Endometrium (tissue), 2 donors: Measurements from ENCODE around the gene RNASE4.
"Not testable (repeated sequence)": the region's sequence is repeated elsewhere in the genome, so short reads cannot be mapped to it uniquely, and the experiment has no call there.

Experiments used
- FAIRE-seq: peaks from 2 replicates; lab custom pipeline; 2012; peaks lifted over from hg19 to GRCh38; lab: Jason Lieb, UNC
- donor health status: control.
- donor health status: control.

The RNASE4 gene, protein sequence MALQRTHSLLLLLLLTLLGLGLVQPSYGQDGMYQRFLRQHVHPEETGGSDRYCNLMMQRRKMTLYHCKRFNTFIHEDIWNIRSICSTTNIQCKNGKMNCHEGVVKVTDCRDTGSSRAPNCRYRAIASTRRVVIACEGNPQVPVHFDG

DNA sequence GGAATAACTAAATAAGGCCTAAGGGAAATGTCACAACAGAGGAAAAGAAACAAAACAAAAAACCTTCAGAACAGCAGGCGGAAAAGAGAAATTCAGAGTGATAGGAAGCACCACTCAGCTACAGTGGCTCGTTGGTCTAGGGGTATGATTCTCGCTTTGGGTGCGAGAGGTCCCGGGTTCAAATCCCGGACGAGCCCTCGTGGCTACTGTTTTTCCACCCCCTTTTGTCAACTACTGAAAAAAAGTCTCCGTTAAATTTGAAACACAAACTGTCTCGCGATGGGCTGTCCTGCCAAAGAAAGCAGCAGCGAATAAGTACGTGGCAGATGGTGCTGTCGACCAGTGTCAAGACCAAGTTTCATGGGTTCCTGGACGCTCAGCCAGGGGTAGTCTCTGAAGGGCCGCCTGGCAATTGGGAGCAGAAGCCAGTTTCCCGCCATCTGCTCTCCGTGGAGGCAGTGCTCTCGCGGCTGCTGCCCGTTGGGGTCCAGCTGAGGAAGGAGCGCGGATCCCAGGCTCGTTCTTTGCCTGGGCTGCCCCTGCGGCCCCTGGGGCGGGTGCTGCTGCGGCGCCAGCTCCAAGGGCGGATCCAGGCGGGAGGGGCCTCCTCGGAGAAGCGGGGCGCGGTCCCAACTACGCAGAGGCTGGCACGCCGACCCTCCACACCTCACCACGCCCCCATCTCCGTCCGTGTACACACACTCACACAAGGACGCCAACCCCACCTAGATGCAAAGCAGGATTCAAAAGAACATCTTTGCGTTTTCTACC, at the start of gene RNASE4:
Gene RNASE4 (plus strand): TSS at position 670 of the 771 bp plus-strand sequence. CDS start 14,812 bp downstream, outside the sequence.
- no peak for FAIRE-seq

DNA sequence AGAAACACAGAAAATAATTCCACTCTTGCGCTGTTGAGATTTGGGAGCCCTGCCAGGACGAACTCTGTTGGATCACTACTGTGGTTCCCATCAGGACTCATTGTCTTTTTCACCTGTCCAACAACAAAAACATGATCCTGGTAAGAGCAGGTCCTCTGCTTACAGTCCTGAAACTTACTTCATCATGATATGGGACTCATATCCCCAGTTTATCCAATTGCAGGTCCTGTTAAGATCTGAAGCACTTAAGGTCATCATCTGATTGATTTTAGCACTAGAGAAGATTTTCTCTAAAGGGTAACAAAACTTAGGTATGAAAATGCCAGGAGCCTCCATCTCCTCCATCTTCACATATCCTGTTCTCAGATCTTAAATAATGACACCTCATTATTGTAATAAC, 42.8 kb upstream of the RNASE4 start, which contains the start of gene OR6S1:
Gene OR6S1 (minus strand): TSS at position 101 of the 400 bp plus-strand sequence. CDS start 0 bp downstream, at position 101.
- no peak for FAIRE-seq

DNA sequence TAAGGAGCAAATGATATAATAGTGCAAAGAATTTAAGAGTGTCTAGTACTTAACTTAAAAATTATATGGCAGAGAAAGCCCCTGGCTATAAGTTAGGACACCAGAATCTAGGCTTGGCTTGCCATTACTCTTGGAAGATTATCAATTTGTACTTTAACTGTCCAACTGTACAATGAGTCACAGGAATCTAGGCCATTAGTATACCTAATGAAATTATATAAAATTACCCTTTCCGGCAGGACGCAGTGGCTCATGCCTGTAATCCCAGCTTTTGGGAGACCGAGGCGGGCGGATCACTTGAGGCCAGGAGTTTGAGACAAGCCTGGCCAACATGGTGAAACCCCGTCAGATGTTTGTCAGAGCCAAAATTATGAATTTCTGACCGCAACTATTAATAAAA, 42.2 kb upstream of the RNASE4 start:
- FAIRE-seq = no peak

DNA sequence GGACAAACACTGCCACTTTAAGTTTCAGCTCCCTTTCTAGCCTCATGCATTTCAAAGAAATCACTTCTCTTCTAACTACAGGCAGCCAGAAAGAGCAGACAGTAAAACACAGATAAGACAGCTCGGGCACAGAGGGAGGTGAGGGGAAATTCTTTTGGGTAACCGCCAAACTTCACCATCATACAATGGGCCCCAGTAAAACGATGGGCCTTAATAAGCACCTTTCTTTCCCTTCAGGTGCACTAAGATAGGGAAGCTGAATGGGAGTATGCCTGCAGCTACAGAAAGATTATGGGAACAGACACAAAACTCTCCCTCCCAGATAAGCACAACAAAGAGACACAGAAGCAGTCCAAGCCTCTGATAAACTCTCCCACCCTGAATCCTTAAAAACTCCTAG, 41.6 kb upstream of the RNASE4 start:
- FAIRE-seq = not testable (repeated sequence)

DNA sequence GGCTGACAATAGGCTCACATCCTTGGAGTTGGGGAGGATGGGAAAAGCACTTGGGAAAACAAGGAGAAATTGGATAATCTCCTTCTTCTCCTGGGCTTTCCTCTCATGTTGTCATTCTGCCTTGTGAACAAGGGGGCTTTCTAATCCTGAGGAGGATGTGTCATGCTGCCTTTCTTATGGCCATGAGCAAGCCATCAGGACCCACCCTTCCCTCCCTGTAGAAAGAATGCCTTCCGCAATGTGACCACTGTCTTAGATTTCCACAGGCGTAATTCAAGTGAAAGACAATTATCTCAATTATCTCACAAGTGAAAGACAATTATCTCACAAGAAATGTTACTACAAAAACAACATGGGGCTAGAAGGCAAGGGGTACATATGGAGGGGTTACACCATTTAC, 39.8 kb upstream of the RNASE4 start:
- no peak for FAIRE-seq

DNA sequence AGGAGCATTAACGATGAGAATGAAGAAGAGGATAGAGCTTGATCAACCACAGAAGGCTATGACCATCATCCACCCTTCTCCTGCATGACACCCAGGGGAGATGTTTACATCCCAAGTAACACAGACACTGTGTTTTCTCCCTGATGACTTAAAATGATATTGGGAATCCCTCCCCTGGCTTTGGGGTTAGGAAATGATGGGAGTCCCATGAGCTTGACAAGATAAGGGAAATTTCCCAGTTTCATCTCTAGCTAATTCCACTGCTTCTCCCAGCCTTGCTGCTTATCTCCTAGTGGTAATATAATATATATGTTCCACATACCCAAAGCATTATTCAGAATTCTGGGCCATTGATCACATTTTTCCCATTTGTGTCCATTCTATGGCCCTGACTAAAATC, 38.9 kb upstream of the RNASE4 start:
- no peak for FAIRE-seq

DNA sequence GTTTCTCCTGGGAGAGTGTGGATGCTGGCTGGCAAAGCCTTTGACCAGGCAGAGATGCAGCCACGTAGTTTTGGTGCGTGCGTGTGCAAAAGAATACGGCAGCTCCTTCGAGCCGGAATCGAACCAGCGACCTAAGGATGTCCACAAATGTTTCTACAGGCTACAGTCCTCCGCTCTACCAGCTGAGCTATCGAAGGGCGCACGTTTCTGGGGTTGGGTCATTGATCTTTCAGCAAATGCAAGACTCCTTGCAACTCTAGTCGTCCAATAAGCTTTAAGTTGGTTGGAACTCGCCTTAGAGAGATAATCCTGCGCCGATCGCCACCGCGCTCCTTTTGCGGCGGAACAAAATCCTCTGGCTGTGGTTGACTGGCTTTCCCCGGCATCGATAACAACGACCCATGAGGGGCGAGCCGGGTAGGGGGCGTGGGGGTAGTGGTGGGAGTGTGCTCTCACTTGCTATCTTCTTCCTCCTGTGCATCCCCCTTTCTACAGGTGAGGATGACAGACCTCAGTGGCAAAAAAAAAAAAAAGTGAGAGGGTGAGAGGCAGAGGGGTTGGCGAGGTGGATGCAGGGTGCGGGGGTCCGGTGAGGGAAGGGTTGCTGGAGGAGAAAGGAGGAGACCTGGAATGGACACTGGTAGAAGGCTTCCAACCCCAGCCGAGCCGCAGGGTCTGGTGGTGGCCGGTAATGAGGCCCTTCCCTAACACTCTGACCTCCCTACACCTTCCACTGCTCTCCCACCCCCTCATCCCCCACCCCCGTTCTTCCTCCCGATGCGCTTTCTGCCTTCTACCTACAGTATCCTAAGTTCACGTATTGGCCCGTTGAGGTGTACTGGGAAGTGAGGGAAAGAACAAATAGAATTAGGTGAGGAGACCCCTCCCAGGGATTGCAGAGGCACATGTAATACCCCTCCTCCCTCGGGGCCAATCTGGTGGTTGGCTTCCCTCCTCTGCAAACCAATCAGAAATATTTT, 31.1 kb upstream of the RNASE4 start:
- FAIRE-seq = no peak

DNA sequence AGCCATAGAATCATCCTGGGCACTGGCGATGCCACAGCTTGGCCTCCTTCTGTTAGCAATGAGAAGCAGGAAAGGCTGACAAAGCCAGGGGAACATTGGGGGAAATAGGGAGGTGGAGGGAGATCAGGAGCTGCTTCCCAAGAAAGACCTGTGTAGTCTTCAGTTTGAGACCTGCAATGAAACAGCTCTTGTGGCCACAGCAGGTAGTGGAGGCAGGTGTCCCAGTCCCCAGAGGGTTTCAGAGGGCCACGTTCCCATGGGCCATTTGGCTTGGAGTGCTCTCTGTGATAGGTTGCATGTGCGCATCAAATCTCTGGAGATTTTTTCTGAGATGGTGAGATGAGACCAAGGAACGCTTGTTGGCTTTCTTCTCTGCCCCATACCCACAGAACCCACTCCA, 28.5 kb upstream of the RNASE4 start:
- no peak for FAIRE-seq

DNA sequence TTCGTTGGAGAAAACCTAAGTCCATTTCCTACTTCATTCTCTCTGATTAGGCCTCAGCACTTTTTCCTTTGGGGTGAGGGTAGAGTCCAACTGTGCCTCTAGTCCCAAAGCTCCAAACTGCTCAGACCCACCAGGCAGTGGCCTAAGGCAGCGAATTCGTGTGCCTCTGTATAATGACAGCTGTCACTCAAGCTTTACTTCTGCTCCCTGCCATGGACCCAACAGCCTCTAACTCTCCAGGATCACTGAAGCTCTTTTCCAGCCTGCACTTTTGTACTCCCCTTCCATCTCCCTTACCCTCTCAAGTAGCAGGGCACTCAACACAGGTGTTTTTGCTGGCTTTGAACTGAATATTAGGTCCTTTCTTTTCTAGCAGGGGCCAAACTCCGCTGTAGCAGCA, 28.1 kb upstream of the RNASE4 start:
- no peak for FAIRE-seq

DNA sequence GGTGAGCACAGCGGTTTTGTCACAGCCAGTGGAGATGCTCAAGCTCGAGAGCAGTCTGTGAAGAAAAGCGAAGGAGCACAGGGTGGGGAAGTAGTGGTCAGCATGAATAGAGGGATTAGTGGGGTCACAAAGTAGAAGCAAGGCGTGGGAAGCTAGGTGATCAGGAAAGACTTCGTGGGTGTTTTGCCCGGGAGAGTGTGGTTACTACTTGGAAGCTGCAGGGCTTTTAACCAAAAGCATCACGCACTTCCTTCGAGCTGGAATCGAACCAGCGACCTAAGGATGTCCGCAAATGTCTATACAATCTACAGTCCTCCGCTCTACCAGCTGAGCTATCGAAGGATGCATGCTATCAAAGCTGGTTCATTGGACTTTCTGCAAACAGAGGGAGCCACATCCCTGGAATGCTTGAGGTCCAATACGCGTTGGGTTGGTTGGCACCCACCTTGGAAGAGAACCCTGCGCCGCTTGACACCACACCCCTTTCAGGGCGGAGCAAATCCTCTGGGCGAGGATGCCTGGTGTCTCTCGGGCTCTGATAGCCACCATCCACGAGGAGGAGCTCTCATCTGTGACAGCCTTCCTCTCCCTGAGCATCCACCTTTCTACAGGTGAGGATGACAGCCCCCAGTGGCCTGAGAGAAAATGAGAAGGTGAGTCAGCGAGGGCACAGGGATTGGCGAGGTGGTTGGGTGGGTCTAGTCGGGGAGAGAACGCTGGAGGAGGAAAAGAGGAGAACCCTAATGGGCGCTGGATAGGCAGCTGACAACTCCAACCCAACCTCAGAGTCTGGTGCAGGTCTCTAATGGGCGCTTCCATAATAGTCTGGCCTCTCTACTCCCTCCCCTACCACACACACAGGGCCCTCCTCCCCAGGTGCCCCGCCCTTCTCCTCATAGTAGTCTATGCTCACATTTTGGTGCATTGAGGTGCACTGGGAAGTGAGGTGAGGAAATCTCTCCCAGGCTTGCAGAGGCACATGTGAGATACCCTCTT, 26.8 kb upstream of the RNASE4 start:
- no peak for FAIRE-seq

DNA sequence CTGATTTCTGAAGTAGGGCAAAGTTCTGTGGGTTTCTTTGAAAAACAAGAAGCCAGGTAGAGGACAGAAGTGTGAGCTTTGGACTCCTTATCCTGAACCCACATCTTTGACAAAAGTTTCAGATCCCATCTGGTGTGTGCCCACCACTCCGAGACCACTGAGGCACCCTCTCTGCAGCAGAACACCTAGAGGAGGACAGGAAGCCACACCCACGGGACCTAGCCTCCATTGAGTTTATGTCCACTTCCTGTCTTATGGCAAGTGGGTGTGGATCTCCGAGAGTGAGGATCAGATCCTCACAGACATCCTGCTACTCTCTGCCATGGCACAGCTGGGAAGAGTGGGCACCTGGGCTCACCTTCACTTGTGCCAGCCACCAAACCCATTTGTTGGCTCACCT, 26.1 kb upstream of the RNASE4 start:
- no peak for FAIRE-seq

DNA sequence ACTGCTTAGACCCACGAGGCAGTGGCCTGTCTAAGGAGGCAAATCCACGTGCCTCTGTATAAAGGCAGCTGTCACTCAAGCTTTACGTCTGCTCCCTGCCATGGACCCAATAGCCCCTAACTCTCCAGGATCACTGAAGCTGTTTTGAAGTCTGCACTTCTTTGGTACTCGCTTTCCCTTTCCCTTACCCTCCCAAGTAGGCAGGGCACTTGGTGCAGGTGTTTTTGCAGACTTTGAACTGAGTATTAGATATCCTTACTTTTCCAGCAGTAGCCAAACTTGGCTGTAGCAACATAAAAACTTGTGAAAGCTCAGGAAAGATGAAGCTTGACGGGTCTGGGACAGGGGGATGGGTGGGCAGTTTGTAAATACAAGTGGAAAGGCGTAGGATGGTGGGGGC, 25.0 kb upstream of the RNASE4 start:
- FAIRE-seq = no peak

DNA sequence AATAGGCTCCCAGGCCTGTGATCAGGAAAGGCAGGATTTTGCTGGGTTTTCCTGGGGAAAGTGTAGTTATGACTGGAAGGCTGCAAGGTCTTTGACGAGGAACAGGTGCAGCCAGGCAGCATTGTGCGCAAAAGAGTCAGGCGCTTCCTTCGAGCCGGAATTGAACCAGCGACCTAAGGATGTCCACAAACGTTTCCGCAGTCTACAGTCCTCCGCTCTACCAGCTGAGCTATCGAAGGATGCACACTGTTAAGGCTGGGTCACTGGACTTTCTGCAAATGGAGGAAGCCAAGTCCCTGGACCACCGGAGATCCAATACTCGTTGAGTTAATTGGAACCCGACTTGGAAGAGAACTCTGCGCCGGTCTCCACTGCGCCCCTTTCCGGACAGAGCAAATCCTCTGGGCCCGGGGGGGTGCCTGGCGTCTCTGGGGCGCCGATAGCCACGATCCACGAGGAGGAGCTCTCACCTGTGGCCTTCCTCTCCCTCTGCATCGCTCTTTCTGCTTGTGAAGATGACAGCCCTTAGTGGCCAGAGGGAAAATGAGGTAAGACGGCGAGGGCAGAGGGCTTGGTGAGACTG, 24.5 kb upstream of the RNASE4 start:
- no peak for FAIRE-seq

DNA sequence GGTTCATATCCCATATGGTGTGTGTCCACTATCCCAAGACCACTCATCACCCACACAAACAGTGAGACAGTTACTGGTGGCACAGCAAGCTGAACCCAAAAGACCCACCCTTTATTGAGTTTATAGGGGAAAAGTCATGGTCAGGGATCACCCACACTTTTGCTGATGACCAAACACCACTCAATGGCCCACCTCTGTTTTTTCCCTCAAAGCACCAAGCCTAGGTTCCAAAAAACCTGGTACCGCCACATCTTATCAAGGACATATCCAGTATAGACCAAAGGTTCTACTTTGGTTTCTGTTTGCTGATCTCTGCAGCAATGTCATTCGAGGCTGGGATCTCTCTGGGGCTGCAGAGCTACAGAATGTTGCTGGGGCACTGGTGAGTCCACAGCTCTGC, 23.2 kb upstream of the RNASE4 start:
- no peak for FAIRE-seq

DNA sequence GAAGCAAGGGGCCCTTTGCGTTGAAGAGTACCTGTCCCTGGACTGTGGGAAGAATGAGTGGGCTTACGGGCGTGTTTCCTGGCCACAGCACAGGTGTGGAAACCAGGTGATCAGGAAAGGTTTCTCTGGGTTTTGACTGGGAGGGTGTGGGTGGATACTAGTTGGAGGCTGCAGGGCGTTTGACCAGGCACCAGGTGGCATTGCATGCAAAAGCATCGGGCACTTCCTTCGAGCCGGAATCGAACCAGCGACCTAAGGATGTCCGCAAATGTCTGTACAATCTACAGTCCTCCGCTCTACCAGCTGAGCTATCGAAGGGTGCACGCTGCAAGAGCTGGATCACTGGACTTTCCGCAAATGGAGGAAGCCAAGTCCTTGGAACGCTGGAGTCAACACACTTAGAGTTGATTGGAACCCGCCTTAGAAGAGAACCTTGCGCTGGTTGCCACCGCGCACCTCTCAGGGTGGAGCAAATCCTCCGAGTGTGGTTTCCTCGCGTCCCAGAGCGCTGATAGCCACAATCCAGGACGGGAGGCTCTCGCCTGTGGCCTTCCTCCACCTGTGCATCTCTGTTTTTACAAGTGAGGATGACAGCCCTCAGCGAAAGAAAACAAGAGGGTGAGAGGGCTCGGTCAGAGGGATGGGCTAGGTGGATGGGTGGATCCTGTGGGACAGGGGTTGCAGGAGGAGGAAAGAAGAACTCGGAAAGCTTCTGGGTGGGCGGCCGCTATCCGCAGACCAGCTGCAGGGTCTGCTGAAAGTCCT, 21.2 kb upstream of the RNASE4 start:
- FAIRE-seq = no peak

DNA sequence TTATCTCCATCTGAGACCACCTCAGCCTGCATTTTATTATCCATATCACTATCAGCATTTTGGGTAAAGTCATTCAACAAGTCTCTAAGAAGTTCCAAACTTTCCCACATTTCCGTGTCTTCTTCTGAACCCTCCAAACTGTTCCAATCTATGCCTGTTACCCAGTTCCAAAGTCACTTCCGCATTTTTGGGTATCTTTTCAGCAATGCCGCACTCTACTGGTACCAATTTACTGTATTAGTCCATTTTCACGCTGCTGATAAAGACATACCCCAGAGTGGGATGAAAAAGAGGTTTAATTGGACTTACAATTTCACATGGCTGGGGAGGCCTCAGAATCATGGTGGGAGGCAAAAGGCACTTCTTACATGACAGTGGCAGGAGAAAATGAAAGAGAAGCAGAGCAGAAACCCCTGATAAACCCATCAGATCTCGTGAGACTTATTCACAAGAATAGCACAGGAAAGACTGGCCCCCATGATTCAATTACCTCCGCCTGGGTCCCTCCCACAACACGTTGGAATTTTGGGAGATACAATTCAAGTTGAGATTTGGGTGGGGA, 17.9 kb upstream of the RNASE4 start:
- not testable (repeated sequence) for FAIRE-seq

DNA sequence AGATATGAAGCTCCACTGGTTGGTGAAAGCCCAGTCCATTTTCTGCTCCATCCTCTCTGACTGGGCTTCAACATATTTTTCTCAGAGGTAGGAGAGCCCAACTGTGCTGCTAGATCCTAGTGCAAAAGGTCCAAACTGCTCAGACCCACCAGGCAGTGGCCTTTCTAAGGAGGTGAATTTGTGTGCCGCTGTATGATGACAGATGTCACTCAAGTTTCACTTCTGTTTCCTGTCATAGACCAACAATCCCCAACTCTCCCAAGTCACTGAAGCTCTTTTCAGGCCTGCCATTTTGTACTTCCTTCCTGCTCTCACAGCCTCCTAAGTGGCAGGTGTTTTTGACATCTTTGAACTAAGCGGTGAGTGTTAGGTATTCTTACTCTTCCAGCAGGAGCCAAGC, 16.4 kb upstream of the RNASE4 start:
- FAIRE-seq = no peak

DNA sequence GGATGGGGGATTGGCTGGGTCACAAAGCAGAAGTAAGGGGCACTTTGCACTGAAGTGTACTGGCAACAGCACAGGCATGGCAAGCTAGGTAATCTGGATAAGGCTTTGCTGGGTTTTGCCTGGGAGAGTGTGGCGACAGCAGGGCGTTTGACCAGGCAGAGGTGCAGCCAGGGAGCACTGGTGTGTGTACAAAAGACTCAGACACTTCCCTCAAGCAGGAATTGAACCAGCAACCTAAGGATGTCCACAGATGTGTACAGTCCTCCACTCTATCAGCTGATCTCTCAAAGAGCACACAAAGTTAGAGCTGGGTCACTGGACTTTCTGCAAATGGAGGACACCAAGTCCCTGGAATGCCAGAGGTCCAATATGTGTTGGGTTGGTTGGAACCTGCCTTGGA, 15.4 kb upstream of the RNASE4 start:
- FAIRE-seq = no peak

DNA sequence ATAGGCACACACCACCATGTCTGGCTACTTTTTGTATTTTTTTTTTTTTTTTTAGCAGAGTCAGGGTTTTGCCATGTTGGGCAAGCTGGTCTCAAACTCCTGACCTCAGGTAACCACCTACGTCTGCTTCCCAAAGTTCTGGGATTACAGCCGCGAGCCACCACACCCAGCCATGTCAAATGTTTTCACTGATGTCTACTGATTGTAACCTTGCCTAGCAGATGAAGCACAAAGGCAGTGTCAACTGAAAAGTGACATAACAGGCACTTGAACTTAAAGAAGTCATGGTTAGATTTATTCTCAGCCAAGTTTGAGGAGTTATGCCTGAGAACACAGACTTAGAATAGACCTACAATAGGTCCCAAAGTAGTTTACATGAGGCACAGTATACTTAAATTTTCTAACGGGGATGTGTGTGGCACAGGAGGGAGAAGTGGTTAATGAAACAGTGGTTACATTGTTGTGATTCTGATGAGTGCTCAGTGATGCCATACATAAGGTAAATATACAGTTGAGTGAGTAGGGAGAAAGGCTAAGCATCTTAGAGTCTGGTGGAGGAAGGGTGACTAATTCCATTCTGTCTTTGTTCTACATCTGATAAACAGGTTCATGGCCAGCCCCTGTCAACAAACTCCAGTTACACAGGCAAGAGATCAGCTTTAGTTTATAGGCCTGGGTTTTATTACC, 12.6 kb upstream of the RNASE4 start:
- no peak for FAIRE-seq
